Osteocyte (in vitro differentiated cells): ENCODE results near the gene FUZ. TPM values are rescaled to one million over a fixed set of nuclear protein-coding genes. Genes with fewer than 3 reads are reported as not detected.

Experiments used
- DNase-seq: peaks from one replicate; pipeline ENCODE4 v3.0.0; 2021; ENCODE audit warnings: mixed read lengths; ENCODE audit not compliant: unreplicated experiment; ENCODE audit errors: extremely low spot score
- H3K27ac Mint-ChIP-seq: one replicate; pipeline ENCODE4 v1.8.0; 2021; ENCODE audit warnings: mild to moderate bottlenecking, mixed read lengths; ENCODE audit not compliant: unreplicated experiment
- H3K27me3 Mint-ChIP-seq: one replicate; pipeline ENCODE4 v1.8.0; 2021; ENCODE audit warnings: mixed read lengths; ENCODE audit not compliant: unreplicated experiment
- H3K36me3 Mint-ChIP-seq: one replicate; pipeline ENCODE4 v1.8.0; 2021; ENCODE audit warnings: mixed read lengths; ENCODE audit not compliant: unreplicated experiment
- H3K4me1 Mint-ChIP-seq: one replicate; pipeline ENCODE4 v1.8.0; 2021; ENCODE audit warnings: mixed read lengths; ENCODE audit not compliant: unreplicated experiment
- H3K4me3 Mint-ChIP-seq: one replicate; pipeline ENCODE4 v1.8.0; 2021; ENCODE audit warnings: mild to moderate bottlenecking, moderate library complexity, mixed read lengths; ENCODE audit not compliant: unreplicated experiment
- H3K9me3 Mint-ChIP-seq: one replicate; pipeline ENCODE4 v1.8.0; 2021; ENCODE audit warnings: mixed read lengths; ENCODE audit not compliant: unreplicated experiment
- CTCF ChIP-seq: fragments of 200-600 bp; sonication (generic); IDR thresholded peaks from 2 replicates; pipeline ENCODE4 v1.5.0; 2021; ENCODE audit warnings: antibody characterized with exemption, mild to moderate bottlenecking, moderate library complexity
- total RNA-seq: library from RNA; stranded (reverse); gene quantifications from 2 replicates; pipeline ENCODE4 v1.2.1, GENCODE V29; 2021

FUZ gene
- total RNA-seq, 1 donor from 2014 or later = 24.4 TPM

- no peak for TF ChIP-seq CTCF
- Mint-ChIP-seq H3K27me3 (no peaks in the 10 kb centered on the region), H3K27ac (peak overlapping the region; percentile 14), H3K36me3 (peaks cover 24% of the 10 kb centered on the region), H3K4me1 (peaks cover 2% of the 10 kb centered on the region), H3K4me3 (no peak overlapping the region), H3K9me3 (no peaks in the 10 kb centered on the region)
- no peak for DNase-seq
Observed at GRCh38 chr19:49803529-49803856, 9.6 kb downstream of the FUZ start.

GRCh38 chr19:49802836-49803528 is 10.1 kb downstream of the FUZ start:
- TF ChIP-seq CTCF = no peak
- Mint-ChIP-seq H3K27ac (no peak overlapping the region), H3K4me1 (peaks cover 2% of the 10 kb centered on the region), H3K4me3 (no peak overlapping the region), H3K36me3 (peaks cover 29% of the 10 kb centered on the region), H3K27me3 (no peaks in the 10 kb centered on the region), H3K9me3 (no peaks in the 10 kb centered on the region)
- DNase-seq = no peak

GRCh38 chr19:49801966-49802661 is 11.0 kb downstream of the FUZ start:
- DNase-seq = no peak
- Mint-ChIP-seq H3K9me3 (no peaks in the 10 kb centered on the region), H3K27me3 (no peaks in the 10 kb centered on the region), H3K4me1 (peaks cover 2% of the 10 kb centered on the region), H3K4me3 (no peak overlapping the region), H3K36me3 (peaks cover 28% of the 10 kb centered on the region), H3K27ac (no peak overlapping the region)
- TF ChIP-seq CTCF = peak; percentile 30

- Mint-ChIP-seq H3K36me3 (peaks cover 27% of the 10 kb centered on the region), H3K9me3 (no peaks in the 10 kb centered on the region), H3K4me3 (no peak overlapping the region), H3K27ac (no peak overlapping the region), H3K4me1 (peaks cover 2% of the 10 kb centered on the region), H3K27me3 (no peaks in the 10 kb centered on the region)
- DNase-seq = no peak
- TF ChIP-seq CTCF = no peak
Observed at GRCh38 chr19:49801401-49801888, 11.6 kb downstream of the FUZ start.

- Mint-ChIP-seq H3K9me3 (no peaks in the 10 kb centered on the region), H3K4me1 (peaks cover 2% of the 10 kb centered on the region), H3K27me3 (no peaks in the 10 kb centered on the region), H3K36me3 (peaks cover 24% of the 10 kb centered on the region), H3K4me3 (no peak overlapping the region), H3K27ac (no peak overlapping the region)
- TF ChIP-seq CTCF = no peak
- no peak for DNase-seq
Observed at GRCh38 chr19:49800771-49801170, 12.3 kb downstream of the FUZ start.
